Amniotic stem cell (primary cell): ENCODE measurements around the gene VAV2.

Source experiments
- DNase-seq: peaks from one replicate; lab custom pipeline; 2025; lab: John Stamatoyannopoulos, UW

The VAV2 gene

DNA sequence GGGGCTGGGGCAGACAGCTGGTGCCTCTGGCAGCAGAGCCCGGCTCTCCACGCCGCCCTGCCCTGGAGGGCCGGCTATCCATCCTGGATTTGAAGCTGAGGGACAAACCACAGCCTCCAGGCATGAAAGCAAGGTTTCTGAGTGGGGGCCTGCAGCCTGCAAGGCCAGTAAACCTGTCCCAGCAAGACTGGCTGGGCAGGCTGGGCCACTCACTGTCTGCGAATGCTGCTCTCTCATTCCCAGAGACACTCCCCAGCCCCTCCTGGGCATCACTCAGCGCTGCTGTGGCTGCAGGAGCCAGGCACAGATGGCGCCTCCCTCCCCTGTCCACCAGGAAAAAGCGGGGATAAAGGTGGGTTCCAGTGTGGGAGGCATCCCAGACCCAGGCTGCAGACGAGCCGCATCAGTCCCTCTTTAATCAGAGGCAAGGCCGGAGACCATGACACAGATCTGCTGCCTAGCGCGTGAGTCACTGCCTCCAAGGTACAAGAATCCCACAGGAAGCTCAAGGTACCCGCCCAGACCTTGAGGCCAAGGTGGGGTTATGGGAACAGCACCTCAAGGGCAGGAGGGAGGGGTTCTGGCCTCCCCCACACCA, 118.0 kb downstream of the VAV2 start:
- peak; percentile 69 for DNase-seq

GRCh38 chr9:133873461-133873891, 118.6 kb downstream of the VAV2 start:
- DNase-seq, result no peak

DNA sequence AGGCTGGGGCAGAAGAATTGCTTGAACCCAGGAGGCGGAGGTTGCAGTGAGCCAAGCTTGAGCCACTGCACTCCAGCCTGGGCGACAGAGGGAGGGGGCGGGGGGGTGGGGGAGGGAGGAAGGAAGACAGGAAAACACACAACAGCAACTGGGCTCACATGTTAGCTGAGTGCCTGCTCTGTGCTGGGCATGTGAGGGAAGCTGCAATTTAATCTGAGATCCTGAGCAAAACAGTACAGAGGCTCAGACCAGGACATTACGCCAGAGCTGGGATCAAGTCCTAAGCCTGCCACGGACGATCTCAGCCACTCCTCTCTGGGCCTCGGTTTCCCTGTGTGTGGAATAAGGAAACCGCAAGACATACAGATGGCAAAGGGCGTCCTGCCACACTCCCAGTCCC, 119.1 kb downstream of the VAV2 start:
- DNase-seq, result no peak

- no peak for DNase-seq
Observed at GRCh38 chr9:133870598-133871595, 121.2 kb downstream of the VAV2 start.

- DNase-seq, result no peak
Observed at GRCh38 chr9:133869674-133870405, 122.3 kb downstream of the VAV2 start.

GRCh38 chr9:133868203-133868602, 123.9 kb downstream of the VAV2 start:
- no peak for DNase-seq

DNA sequence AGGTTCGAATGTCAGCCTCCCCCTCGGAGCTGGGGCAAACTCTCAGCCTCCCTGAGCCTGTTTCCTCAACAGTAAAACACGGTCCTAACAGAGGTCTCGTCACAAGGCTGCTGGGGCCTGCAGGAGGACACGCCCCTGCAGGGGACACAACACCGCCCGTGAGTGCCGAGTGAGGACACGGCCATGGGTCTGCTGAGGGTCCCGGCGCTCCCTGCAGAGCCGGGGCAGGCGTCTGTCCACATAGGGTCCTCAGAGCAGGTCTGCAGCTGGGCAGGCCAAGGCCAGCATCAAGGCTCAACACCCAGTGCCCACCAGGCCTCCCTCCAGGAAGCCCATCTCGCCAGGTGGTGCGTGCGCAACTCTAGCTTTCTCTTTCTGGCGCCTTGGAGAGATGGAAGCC, 125.2 kb downstream of the VAV2 start:
- DNase-seq, result no peak

DNA sequence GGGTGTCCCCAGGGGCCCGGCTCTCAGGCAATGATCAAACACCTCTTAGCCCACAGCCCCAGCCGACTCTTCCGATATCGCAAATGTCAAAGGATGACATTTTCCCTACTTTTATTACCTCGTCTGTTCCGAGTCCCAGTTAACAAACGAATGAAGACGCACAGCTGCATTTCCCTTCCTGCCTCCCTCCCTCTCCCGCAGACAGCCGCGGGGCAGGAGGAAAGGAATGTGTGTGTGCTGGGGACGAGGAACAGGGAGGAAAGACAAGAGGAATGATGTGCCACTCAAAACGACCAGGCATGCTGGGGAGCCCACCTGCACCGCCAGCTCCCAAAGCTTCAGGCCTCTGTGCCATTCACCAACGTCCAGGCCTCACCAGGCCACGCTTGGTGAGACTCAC, 128.1 kb downstream of the VAV2 start:
- no peak for DNase-seq

DNA sequence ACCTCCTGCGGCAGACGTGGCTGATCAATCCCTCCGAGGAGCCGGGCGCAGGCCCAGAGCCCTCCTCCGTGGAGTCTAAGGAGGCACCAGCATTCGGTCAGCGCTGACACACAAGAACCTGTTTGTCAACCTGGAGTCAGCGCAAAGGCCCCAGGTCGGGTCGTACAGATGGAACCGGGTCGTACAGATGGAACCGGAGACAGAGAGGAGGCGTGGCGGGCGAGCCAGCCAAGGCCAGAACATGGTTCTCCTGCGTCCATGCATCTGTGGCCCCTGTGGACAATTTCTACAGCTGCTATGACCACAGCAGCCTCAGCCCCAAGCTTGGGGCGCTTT, 128.9 kb downstream of the VAV2 start:
- no peak for DNase-seq

DNA sequence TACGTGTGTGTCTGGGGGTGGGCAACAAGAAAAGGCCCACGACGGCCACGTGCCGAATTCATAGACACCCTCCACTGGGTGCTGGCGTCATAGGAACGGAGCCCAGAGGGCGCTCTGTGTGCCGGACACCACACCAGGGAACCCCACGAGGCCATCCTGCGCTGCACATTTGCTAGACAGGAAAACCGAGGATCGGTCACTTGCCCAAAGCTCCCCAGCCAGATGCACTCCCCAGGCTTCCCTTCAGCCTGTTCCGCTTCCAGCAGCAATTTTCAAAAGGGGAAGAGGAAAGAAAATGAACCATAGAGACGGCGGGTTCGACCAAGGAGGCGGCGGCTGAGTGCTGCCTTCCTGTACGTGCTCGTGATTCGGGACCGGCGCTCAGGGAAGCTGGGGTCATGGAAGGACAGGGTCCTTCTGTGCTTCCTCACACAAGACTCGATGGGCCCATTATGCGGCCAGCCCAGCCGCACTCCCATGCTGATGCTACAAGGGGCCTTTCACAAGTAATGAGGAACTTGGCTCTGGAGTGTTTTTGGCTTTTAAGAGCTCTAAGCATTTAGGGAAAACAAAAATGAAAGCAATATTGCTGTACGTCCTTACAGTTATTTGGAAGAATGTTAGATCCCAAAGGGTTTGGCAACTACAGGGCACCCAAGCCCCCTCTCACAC, 129.4 kb downstream of the VAV2 start:
- DNase-seq, result no peak

DNA sequence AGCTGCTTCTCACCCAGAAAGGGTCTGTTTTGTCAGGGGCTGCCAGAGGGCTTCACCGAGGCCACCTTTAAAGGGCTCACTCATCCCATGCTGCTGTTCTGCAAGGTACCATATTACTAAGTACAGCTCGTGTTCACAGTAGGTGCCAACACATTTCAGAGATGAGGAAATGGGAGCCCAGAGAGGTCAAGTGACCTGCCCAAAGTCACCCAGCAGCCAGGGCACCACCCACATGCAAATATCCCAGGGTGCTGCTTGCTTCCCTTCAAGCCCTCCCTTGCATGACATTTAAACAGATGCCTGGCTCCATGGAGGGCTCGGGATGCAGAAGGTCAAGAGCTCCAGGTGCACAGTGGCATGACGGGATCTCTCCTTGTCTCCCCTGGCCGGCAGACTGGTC, 130.4 kb downstream of the VAV2 start:
- DNase-seq, result no peak

- DNase-seq, result no peak
Observed at GRCh38 chr9:133861086-133861485, 131.0 kb downstream of the VAV2 start.

DNA sequence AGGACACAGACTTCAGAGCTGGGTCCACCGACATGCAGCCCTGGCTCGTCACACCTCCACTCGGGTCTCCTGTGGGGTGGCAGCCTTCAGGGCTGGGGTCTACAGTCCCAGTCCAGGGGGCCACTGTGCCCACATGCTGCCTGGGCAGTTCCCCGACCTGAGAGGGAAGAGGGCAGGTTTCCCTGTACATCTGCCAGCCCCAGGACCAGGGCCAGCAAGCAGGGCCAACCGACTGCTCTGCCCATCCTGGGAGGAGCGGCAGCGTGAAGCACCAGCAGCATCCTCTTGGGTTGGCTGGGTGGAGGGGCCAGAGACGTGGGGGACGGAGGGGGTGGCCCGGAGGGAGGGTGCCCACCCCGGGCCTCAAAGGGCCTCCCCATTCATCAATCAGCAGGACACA, 133.4 kb downstream of the VAV2 start:
- DNase-seq, result no peak

DNA sequence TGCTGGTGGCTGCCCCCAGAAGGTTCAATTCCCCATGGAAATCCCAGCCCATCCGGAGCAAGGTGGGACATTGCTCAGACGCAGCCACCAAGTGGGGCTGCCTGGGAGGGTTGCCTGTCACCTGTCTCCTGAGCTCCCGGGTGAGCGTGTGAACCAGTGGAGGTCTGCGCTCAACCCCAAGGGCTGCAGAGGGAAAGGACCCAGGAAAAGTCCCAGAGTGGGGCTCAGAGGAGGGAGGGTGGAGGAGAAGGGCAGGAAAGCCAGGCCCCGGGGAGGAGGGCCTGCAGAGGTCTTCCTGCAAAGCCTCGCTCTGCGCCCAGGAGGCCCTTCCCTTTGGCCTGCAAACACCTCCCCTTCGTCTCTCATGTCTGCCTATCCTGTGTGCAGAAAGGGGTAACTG, 134.5 kb downstream of the VAV2 start:
- no peak for DNase-seq

- DNase-seq, result no peak
Observed at GRCh38 chr9:133856798-133857197, 135.3 kb downstream of the VAV2 start.

GRCh38 chr9:133855802-133856521, 136.2 kb downstream of the VAV2 start:
- no peak for DNase-seq

- DNase-seq, result no peak
Observed at GRCh38 chr9:133855371-133855770, 136.8 kb downstream of the VAV2 start.

DNA sequence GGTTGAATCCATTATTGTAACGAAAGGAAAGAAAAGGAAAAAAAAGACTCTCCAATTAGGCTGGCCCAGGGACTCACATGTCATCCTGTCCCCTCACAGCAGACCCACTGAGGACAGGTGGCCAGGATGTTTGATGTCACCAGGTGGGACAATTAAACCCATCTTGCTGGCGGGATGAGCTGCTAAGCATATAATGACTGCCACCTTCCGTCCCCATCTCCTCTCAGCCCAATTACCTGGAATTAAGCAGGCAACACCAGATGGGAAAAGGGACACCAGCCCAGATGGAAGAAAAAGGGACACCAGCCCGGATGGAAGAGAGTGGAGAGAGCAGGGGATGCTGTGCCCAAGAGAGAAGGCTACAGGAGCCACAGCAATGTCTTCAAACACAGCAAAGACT, 137.4 kb downstream of the VAV2 start:
- no peak for DNase-seq

GRCh38 chr9:133854048-133854447, 138.1 kb downstream of the VAV2 start:
- no peak for DNase-seq

GRCh38 chr9:133853331-133853730, 138.8 kb downstream of the VAV2 start:
- no peak for DNase-seq

DNA sequence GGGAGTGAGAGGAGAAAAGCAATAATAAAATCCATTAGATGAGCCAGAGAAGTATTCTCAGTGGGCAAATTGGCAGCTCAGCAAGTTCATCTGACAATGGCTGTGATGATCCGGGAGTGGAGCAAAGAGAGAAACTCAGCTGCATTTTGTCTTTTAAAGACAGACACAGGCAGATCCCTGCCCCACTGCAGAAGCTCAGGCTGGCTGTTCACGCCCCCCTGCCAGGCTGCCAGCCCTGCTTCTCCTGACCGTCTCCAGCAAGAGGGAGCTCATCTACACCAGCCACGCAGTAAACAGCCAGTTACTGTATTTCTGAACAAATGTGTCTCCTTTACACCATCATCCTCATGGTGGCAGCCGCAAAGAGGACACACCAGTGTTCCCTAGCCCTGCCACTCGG, 139.7 kb downstream of the VAV2 start:
- DNase-seq, result no peak

DNA sequence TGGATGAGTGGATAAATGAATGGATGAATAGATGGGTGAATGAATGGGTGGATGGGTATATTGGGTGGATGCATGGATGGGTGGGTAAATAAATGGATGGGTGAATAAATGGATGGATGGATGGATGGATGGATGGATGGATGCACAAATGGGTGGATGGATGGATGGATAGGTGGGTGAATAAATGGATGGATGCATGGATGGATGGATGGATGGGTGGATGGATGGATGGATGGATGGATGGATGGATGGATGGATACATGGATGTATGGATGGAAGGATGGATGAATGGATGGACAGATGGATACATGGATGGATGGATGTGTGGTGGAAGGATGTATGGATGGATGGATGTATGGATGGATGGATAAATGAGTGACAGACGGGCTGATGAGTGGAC, 140.4 kb downstream of the VAV2 start:
- DNase-seq, result no peak
